Stimulated activated CD8-positive, alpha-beta memory T cell treated with anti-CD3 and anti-CD28 coated beads, Interleukin-2, amount 100 ng/mL, for 1 hour (primary cell): ENCODE data around the gene OPRL1.

Source experiments
- DNase-seq, 2 donors: peaks; one replicate each; pipeline ENCODE4 v3.0.0-alpha.2; 2020; ENCODE audit warnings: low read depth in 2 of 2

The OPRL1 gene

GRCh38 chr20:64042054-64042781 is 37.7 kb upstream of the OPRL1 start:
- DNase-seq, result no peak

GRCh38 chr20:64043768-64044167 is 36.1 kb upstream of the OPRL1 start:
- no peak for DNase-seq

GRCh38 chr20:64044484-64045247 is 35.2 kb upstream of the OPRL1 start:
- DNase-seq, result no peak

- DNase-seq, result no peak
Measured at GRCh38 chr20:64045346-64046011, 34.4 kb upstream of the OPRL1 start.

GRCh38 chr20:64047046-64047389 is 32.9 kb upstream of the OPRL1 start:
- DNase-seq, result no peak

- DNase-seq, result no peak
Measured at GRCh38 chr20:64047968-64048401, 31.9 kb upstream of the OPRL1 start.

GRCh38 chr20:64048402-64049044 is 31.4 kb upstream of the OPRL1 start:
- no peak for DNase-seq

GRCh38 chr20:64049060-64049877 is 30.6 kb upstream of the OPRL1 start, which contains the start of gene SOX18:
SOX18 (minus strand) TSS chr20:64049639; CDS start chr20:64049516, 123 bp downstream.
- DNase-seq, result no peak

GRCh38 chr20:64049878-64050260 is 30.0 kb upstream of the OPRL1 start:
- DNase-seq, result no peak

GRCh38 chr20:64050261-64051032 is 29.4 kb upstream of the OPRL1 start:
- DNase-seq, result no peak

GRCh38 chr20:64051033-64051452 is 28.8 kb upstream of the OPRL1 start:
- no peak for DNase-seq

GRCh38 chr20:64051561-64052325 is 28.1 kb upstream of the OPRL1 start:
- no peak for DNase-seq

- no peak for DNase-seq
Measured at GRCh38 chr20:64052326-64052722, 27.6 kb upstream of the OPRL1 start.

- no peak for DNase-seq
Measured at GRCh38 chr20:64052987-64053840, 26.7 kb upstream of the OPRL1 start.

GRCh38 chr20:64053841-64054661 is 25.8 kb upstream of the OPRL1 start:
- no peak for DNase-seq

- DNase-seq, result no peak
Measured at GRCh38 chr20:64055396-64055892, 24.4 kb upstream of the OPRL1 start.

GRCh38 chr20:64055893-64056638 is 23.8 kb upstream of the OPRL1 start:
- no peak for DNase-seq
